ENCODE measurements around the gene NUAK2. TPM values are rescaled to one million over a fixed set of nuclear protein-coding genes. Genes with fewer than 3 reads are reported as not detected.

NUAK2 gene
- total and polyA plus RNA-seq, 9 donors = 0.35 to 1.5 (median 0.41) TPM

DNA sequence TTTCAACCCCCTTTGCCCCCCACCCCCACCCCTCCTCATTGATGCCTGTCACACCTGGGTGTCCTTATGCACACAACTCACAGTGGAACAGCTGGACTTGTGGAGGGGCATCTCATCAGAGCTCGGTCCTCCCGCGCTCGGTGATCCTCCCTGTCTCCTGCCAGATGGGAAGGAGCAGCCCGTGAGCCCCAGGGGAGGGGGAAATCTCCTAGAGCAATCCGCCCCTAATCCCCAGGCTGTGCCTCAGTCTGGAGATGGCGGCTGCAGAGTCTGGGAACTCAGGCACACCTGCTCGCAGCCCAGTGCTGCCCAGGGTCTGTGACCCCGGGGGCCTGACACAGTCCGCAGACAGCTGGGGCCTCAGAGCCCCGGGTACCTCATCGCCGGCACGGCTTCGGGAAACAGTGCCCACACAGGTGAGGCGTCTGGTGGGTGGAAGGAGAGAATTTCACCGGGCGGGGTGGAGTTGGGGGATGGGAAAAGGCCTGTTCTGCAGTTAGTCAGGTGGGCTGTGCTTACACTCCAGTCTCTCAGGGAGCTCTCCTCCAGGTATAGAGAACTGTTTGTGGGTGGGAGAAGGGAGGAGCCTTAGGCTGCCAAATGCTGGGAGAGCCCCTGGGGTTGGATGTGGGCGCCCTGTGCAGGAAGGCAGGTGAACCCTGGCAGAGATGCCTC is 64.5 kb downstream of the NUAK2 start:
- Histone ChIP-seq H3K36me3 (ENCODE audit: control insufficient read depth, insufficient read depth, low read length) (no peaks in the 10 kb centered on the region), H3K27ac (ENCODE audit: low read length) (no peak overlapping the region), H3K4me1 (ENCODE audit: control insufficient read depth, insufficient read depth, low read length) (peaks cover 38% of the 10 kb centered on the region), H3K27me3 (ENCODE audit: control insufficient read depth, insufficient read depth, low read length) (no peaks in the 10 kb centered on the region), H3K4me3 (ENCODE audit: low read length) (no peak overlapping the region), H3K9me3 (replicated peaks; ENCODE audit: control insufficient read depth, low read depth, low read length) (no peaks in the 10 kb centered on the region)
- 78% methylated on average over 17 of the region's 19 CpGs for WGBS (ENCODE audit: insufficient coverage)
- no peak for DNase-seq

DNA sequence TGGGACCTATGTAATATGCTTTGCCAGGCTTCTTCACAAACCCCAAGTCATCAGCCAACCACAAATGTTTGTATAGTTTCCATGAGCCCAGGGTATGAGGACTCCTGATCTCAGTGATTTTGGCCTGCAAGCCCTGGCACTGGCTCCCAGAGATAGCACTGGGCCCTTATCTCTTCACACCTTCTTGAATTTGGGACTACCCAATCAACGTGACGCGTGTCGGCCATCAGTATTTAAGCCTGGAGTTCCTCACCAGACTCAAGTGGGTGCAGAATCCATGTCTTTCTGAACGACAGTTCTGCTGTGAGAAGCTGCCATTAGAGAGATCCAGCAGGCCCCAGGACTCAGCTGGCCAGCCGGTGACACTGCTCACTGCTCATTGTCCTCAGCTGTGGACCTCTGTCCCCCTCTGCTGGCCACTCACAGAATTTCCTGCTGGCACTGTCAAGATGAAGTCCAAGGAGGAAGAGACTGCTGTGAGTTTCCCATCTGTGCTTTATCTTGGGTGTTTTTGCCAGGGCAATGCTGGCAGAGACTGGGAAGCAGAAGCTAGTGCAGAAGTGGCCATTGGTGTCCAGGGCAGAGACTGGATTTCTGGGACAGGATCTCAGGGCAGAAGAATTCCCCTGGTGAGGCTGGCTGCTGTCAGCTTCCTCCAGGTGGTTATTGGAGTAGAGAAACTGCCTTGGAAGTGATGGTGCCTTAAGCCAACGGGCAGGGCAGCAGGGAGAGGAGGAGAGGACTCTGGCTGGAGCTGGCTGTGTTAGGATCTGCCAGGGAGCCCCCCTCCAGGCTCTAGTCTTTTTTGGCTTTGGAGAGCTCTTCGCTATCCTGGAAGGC is 65.4 kb downstream of the NUAK2 start:
- Histone ChIP-seq H3K27me3 (ENCODE audit: control insufficient read depth, insufficient read depth, low read length) (no peaks in the 10 kb centered on the region), H3K9me3 (replicated peaks; ENCODE audit: control insufficient read depth, low read depth, low read length) (no peaks in the 10 kb centered on the region), H3K4me3 (ENCODE audit: low read length) (no peak overlapping the region), H3K4me1 (ENCODE audit: control insufficient read depth, insufficient read depth, low read length) (peaks cover 39% of the 10 kb centered on the region), H3K36me3 (ENCODE audit: control insufficient read depth, insufficient read depth, low read length) (no peaks in the 10 kb centered on the region), H3K27ac (ENCODE audit: low read length) (no peak overlapping the region)
- WGBS (ENCODE audit: insufficient coverage) = 28% methylated on average over 7 of the region's 8 CpGs
- peak; percentile 95 for DNase-seq

Other genes with a start within 250 kb of the NUAK2 start
- gene TMEM81, start 237.3 kb downstream of the NUAK2 start, total RNA-seq = 1.6 TPM
- gene TMEM81, start 237.3 kb downstream of the NUAK2 start, polyA plus RNA-seq (ENCODE audit: insufficient read depth in 1 of 8, insufficient read length in 8 of 8, low replicate concordance in 1 of 8) = 1 to 10 TPM; 1.5 to 3.3 (median 2.3) TPM
- 10.6 TPM for gene RBBP5, start 199.8 kb downstream of the NUAK2 start, total RNA-seq
- 10 to 100 TPM in 6 of 8 donors, 1 to 10 TPM in 2; 8.6 to 12.6 (median 10.8) TPM for gene RBBP5, start 199.8 kb downstream of the NUAK2 start, polyA plus RNA-seq (ENCODE audit: insufficient read depth in 1 of 8, insufficient read length in 8 of 8, low replicate concordance in 1 of 8)
- 8.3 TPM for gene DSTYK, start 110.0 kb downstream of the NUAK2 start, total RNA-seq
- gene DSTYK, start 110.0 kb downstream of the NUAK2 start, polyA plus RNA-seq (ENCODE audit: insufficient read depth in 1 of 8, insufficient read length in 8 of 8, low replicate concordance in 1 of 8) = 1 to 10 TPM; 6.0 to 9.4 (median 6.9) TPM
- 6.1 TPM for gene TMCC2, start 93.8 kb downstream of the NUAK2 start, total RNA-seq
- gene TMCC2, start 93.8 kb downstream of the NUAK2 start, polyA plus RNA-seq (ENCODE audit: insufficient read depth in 1 of 8, insufficient read length in 8 of 8, low replicate concordance in 1 of 8) = 10 to 100 TPM in 5 of 8 donors, 1 to 10 TPM in 3; 8.0 to 13.4 (median 10.9) TPM
- 0.22 TPM for gene KLHDC8A, start 35.2 kb upstream of the NUAK2 start, total RNA-seq
- under 1 TPM; 0.22 to 0.84 (median 0.40) TPM for gene KLHDC8A, start 35.2 kb upstream of the NUAK2 start, polyA plus RNA-seq (ENCODE audit: insufficient read depth in 1 of 8, insufficient read length in 8 of 8, low replicate concordance in 1 of 8)
- gene LEMD1, start 100.3 kb upstream of the NUAK2 start, total RNA-seq = not detected
- under 1 TPM in 1 of 8 donors, not detected in 7; 0.39 TPM for gene LEMD1, start 100.3 kb upstream of the NUAK2 start, polyA plus RNA-seq (ENCODE audit: insufficient read depth in 1 of 8, insufficient read length in 8 of 8, low replicate concordance in 1 of 8)
- not detected for gene BLACAT1, start 134.3 kb upstream of the NUAK2 start, total RNA-seq
- under 1 TPM in 2 of 8 donors, not detected in 6; 0.10 TPM for gene BLACAT1, start 134.3 kb upstream of the NUAK2 start, polyA plus RNA-seq (ENCODE audit: insufficient read depth in 1 of 8, insufficient read length in 8 of 8, low replicate concordance in 1 of 8)
- gene CDK18, start 182.9 kb upstream of the NUAK2 start, total RNA-seq = 3.1 TPM
- 10 to 100 TPM in 5 of 8 donors, 1 to 10 TPM in 3; 5.9 to 18.8 (median 11.8) TPM for gene CDK18, start 182.9 kb upstream of the NUAK2 start, polyA plus RNA-seq (ENCODE audit: insufficient read depth in 1 of 8, insufficient read length in 8 of 8, low replicate concordance in 1 of 8)